ENCODE data around the gene TRIM27. TPM values are rescaled to one million over a fixed set of nuclear protein-coding genes. Genes with fewer than 3 reads are reported as not detected.
"Not testable (repeated sequence)": the region's sequence is repeated elsewhere in the genome, so short reads cannot be mapped to it uniquely, and the experiment has no call there.

Gene TRIM27
- total RNA-seq, 2 experiments from 2014 or later: 11.5 to 13.2 TPM

DNA sequence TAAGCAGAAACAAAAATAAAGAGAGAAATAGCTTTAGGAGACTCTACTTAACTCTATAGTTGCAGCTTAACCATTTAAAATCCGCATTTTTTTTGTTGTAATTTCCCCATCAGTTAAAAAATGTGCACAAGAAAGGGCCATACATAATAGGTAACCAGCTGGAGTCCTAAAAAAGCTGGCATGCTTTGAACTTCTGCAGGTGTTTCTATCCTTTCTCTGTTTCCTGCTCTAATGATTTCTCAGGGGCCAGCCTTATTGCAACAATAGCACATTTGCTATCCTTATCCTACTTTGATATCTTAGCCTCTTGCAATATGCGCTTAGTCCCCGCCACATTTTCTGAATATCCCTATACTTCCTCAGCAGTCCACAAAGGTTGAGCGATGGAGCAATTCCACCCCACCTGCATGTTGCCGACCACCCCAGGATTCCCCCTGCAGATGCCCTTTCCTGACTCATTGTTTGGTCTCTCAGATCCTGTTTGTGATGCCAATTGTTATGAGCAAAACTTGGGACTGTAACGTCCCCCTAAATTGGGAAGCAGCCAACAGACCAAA, 48.5 kb downstream of the TRIM27 start:
- ChIA-PET CTCF (no interaction called here), POLR2A (interaction anchor here (0.8 to 3.8 kb wide), 3 partner anchors 9 to 12 kb away, joined by 3 to 17 read pairs (median 3); no protein-coding TSS in a partner anchor)
- H3K36me3 Mint-ChIP-seq (ENCODE audit: low read depth): no peaks in the 10 kb centered on the region
- DNase-seq: no peak
- no peak overlapping the region for H3K27ac ChIP-seq (ENCODE audit: low read depth in 1 of 2, low read length in 2 of 2)
- H3K27ac Mint-ChIP-seq: no peak overlapping the region
- H3K9me3 Mint-ChIP-seq: no peaks in the 10 kb centered on the region
- H3K4me3 ChIP-seq (ENCODE audit: low read length): no peak overlapping the region
- no peaks in the 10 kb centered on the region for H3K27me3 ChIP-seq (ENCODE audit: control insufficient read depth in 1 of 2, insufficient read depth in 2 of 2, low read length in 2 of 2)
- H3K4me1 Mint-ChIP-seq (ENCODE audit: low read depth): no peaks in the 10 kb centered on the region
- H3K4me1 ChIP-seq (ENCODE audit: insufficient read depth, low read length): no peaks in the 10 kb centered on the region
- H3K9me3 ChIP-seq (ENCODE audit: control insufficient read depth in 1 of 2, insufficient read depth in 1 of 2, low read length in 2 of 2): peaks cover 0 to 5% of the 10 kb centered on the region in 2 experiments
- H3K36me3 ChIP-seq (ENCODE audit: insufficient read depth, low read length): no peaks in the 10 kb centered on the region
- H3K4me3 Mint-ChIP-seq: no peak overlapping the region
- no peak for ATAC-seq (ENCODE audit: poor library complexity)
- TF ChIP-seq, protein P1, sequence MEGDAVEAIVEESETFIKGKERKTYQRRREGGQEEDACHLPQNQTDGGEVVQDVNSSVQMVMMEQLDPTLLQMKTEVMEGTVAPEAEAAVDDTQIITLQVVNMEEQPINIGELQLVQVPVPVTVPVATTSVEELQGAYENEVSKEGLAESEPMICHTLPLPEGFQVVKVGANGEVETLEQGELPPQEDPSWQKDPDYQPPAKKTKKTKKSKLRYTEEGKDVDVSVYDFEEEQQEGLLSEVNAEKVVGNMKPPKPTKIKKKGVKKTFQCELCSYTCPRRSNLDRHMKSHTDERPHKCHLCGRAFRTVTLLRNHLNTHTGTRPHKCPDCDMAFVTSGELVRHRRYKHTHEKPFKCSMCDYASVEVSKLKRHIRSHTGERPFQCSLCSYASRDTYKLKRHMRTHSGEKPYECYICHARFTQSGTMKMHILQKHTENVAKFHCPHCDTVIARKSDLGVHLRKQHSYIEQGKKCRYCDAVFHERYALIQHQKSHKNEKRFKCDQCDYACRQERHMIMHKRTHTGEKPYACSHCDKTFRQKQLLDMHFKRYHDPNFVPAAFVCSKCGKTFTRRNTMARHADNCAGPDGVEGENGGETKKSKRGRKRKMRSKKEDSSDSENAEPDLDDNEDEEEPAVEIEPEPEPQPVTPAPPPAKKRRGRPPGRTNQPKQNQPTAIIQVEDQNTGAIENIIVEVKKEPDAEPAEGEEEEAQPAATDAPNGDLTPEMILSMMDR (IDR thresholded peaks at IDR 0.05): no peak
- intact Hi-C loops (cut with DNase I, micrococcal nuclease): no loop called here
- H3K27me3 Mint-ChIP-seq: no peaks in the 10 kb centered on the region

DNA sequence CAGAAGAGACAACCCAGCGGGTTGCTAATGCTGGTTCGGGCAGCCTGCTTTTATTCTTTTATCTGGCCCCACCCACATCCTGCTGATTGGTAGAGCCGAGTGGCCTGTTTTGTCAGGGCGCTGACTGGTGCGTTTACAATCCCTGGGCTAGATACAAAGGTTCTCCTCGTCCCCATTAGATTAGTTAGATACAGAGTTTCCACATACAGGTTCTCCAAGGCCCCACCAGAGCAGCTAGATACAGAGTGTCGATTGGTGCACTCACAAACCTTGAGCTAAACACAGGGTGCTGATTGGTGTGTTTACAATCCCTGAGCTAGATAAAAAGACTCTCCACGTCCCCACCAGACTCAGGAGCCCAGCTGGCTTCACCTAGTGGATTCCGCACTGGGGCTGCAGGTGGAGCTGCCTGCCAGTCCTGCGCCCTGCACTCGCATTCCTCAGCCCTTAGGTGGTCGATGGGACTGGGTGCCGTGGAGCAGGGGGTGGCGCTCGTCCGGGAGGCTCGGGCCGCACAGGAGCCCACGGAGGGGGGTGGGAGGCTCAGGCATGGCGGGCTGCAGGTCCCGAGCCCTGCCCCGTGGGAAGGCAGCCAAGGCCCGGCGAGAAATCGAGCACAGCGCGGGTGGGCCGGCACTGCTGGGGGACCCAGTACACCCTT, 51.5 kb downstream of the TRIM27 start:
- DNase-seq; POLR2A ChIA-PET; H3K4me1 ChIP-seq (ENCODE audit: insufficient read depth, low read length); H3K27me3 ChIP-seq (ENCODE audit: control insufficient read depth in 1 of 2, insufficient read depth in 2 of 2, low read length in 2 of 2); H3K36me3 ChIP-seq (ENCODE audit: insufficient read depth, low read length); H3K9me3 Mint-ChIP-seq; H3K9me3 ChIP-seq (ENCODE audit: control insufficient read depth in 1 of 2, insufficient read depth in 1 of 2, low read length in 2 of 2); H3K27me3 Mint-ChIP-seq; CTCF ChIA-PET; H3K4me3 ChIP-seq (ENCODE audit: low read length); ATAC-seq (ENCODE audit: poor library complexity); H3K36me3 Mint-ChIP-seq (ENCODE audit: low read depth); H3K4me3 Mint-ChIP-seq; H3K27ac Mint-ChIP-seq; intact Hi-C loops (cut with DNase I, micrococcal nuclease); H3K27ac ChIP-seq (ENCODE audit: low read depth in 1 of 2, low read length in 2 of 2): not testable (repeated sequence)
- peaks cover 11% of the 10 kb centered on the region for H3K4me1 Mint-ChIP-seq (ENCODE audit: low read depth)

DNA sequence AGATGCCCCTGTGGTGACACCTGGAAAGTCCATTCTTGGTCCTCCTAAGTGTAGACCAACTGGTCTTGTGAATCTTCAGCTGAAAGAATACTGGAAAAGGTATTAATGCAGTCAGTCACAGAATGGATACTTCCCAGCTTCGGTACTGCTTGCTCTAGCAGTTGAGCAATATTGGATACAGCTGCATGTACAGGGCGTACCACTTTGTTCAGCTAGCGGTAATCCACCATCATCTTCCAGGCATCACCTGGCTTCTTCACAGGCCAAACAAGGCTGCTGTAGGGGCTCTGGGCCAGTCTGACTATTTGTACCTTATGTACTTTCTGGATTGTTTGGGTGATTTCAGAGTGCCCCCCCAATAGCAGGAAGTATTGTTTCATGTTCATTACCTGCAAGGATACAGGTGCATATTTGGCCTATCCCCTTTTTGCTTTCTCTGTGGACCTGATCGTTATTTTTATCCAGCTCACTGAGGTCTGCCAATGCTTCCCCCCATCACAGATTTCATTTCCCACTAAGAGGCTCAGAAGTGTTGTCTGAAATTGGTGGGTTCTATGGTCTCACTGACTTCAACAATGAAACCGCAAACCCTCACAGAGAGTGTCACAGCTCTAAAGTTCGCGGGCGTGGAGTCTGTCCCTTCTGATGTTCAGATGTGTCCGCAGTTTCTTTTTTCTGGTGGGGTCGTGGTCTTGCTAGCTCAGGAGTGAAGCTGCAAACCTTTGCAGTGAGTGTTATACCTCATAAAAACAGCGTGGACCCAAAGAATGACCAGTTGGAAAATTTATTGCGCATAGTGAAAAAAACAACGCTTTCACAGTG, 52.2 kb downstream of the TRIM27 start:
- peaks cover 4% of the 10 kb centered on the region for H3K36me3 Mint-ChIP-seq (ENCODE audit: low read depth)
- H3K4me3 Mint-ChIP-seq: no peak overlapping the region
- peaks cover 17% of the 10 kb centered on the region for H3K4me1 Mint-ChIP-seq (ENCODE audit: low read depth)
- intact Hi-C loops (cut with DNase I, micrococcal nuclease): loop anchor here in 1 of 2 experiments (2.0 kb wide), 1 partner anchor 21 kb away; no protein-coding TSS in a partner anchor
- ChIA-PET CTCF (no interaction called here), POLR2A (no interaction called here)
- DNase-seq (no peak), ATAC-seq (ENCODE audit: poor library complexity) (no peak)
- no peak overlapping the region for H3K27ac Mint-ChIP-seq
- Histone ChIP-seq H3K36me3 (ENCODE audit: insufficient read depth, low read length) (no peaks in the 10 kb centered on the region), H3K27ac (ENCODE audit: low read depth in 1 of 2, low read length in 2 of 2) (no peak overlapping the region), H3K4me1 (ENCODE audit: insufficient read depth, low read length) (peaks cover 10% of the 10 kb centered on the region), H3K4me3 (ENCODE audit: low read length) (no peak overlapping the region), H3K9me3 (ENCODE audit: control insufficient read depth in 1 of 2, insufficient read depth in 1 of 2, low read length in 2 of 2) (no peaks in the 10 kb centered on the region), H3K27me3 (ENCODE audit: control insufficient read depth in 1 of 2, insufficient read depth in 2 of 2, low read length in 2 of 2) (no peaks in the 10 kb centered on the region)
- H3K9me3 Mint-ChIP-seq: no peaks in the 10 kb centered on the region
- TF ChIP-seq, protein P1 (IDR thresholded peaks at IDR 0.05): no peak
- no peaks in the 10 kb centered on the region for H3K27me3 Mint-ChIP-seq

Data from CD4-positive, alpha-beta T cell (primary cell).